SW480 (cell line): Measurements from ENCODE around the gene FNDC11.
A peak's percentile ranks its signal among the peaks of the same experiment; 100 is the strongest.

ENCODE experiments used
- DNase-seq: peaks from one replicate; pipeline ENCODE4 v3.0.0-alpha.2; 2016; ENCODE audit warnings: low spot score

The FNDC11 gene

DNA sequence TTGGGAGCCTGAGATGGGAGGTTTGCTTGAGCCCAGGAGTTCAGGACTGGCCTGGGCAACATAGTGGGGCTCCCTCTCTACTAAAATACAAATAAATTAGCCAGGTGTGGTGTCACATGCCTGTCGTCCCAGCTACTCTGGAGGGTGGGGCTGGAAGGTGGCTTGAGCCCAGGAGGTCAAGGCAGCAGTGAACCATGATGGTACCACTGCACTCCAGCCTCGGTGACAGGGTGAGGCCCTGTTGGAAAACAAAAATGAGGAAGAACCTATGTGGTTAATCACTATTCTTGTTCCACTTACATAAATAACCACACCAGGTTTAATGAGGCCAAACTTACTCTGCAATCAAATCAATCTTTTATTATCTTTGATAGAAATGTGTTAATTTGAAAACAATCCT lies 28.0 kb upstream of the FNDC11 start:
- no peak for DNase-seq

DNA sequence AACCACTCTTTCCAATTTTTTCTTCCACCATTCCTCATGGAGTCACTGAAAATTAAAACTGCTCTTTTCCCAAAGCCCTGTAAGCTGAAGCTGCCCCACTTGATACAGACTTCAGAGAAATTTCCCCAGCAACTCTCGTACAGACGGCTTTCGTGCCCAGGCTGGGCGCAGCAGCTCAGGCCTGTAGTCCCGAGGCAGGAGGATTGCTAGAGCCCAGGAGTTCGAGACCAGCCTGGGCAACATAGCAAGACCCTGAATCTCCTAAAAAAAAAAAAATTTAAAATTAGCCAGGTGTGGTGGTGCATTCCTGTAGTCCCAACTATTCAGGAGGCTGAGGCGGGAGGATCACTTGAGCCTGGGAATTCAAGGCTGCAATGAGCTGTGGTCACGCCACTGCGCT lies 26.8 kb upstream of the FNDC11 start:
- DNase-seq: no peak

DNA sequence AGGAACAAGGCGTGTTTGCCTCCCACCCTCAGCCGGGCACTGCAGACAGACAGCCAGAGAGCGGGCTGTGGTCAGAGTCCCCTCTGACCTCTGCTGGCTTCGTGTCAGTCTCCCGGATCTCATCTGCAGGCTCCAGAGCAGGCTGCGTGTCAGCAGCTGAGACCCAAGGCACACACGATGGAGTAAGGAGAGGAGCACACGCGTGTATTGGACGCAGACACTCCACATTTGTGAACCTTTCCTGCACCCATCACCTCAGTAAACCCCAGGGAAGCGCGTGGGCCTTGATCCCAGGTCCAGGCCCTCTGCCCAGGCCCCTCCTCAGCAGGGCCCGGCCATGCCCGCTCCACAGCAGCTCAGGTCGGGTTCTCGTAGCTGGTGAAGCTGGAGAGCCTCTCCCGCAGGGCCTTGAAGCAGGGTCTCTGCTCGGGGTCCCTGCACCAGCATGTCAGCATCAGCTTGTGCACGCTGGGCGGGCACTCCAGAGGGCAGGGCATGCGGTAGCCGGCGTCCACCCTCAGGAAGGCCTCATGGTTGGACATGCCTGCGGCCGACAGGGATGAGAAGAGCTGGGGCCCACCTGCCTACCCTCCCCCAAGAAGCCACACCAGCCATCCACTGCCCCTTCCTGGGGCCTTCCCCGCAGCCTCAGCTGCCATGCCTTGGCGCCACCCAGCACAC lies 24.6 kb upstream of the FNDC11 start:
- no peak for DNase-seq

DNA sequence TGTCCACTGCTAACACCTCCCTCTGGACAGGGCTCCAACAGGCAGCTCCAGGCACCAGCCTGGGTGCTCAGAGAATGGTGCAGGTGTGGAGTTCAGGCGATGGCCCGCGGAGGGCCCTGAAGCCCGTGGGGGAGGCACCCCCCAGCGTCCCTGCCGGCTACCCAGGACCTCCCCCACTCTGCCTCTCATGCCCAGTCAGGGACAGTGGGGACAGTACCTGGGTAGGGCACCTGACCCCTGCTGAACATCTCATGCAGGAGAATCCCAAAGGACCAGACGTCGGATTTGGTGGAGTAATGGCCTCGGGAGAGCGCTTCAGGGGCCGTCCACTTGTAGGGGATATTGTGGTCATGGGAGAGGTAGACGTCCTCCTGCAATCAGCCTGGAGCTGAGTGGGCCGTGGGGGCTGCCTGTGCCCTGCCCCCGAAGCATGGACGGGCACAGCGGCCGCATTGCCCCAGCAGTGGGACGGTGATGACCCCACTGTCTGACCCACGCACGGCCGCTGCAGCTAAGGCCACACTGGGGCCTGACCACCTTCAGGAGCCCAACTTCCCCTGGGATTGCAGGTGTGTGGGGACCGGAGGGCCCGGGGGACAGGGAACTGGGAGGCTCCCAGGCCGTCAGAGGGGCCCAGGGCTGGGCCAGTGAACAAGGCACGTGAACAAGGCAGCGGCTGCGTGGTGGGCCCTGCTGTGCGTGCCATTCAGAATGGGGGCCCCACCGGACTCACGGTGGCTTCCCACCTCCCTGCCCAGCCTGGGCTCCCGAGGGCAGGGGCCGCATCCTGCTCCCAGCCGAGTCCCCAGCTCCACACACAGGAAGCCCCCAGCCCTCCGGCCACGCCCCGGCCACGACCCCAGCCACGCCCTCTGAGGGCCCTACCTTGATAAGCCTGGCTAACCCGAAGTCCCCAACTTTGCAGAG lies 23.8 kb upstream of the FNDC11 start:
- no peak for DNase-seq

DNA sequence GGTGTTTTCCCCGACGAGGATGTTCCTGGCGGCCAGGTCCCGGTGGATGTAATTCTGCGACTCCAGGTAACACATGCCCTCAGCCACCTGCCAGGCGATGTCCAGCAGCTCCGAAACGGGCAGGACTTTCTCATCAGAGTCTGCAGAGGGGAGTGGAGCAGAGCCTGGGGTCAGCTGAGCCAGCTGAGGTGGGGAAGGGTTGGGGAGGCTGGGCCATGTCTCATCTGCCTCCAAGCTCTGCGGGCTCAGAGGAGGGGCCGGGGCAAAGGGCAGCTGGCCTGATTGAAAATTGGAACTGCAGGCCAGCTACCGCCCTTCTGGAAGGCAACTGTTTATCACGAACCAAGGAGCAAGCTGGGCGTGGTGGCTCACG lies 23.2 kb upstream of the FNDC11 start:
- no peak for DNase-seq

DNA sequence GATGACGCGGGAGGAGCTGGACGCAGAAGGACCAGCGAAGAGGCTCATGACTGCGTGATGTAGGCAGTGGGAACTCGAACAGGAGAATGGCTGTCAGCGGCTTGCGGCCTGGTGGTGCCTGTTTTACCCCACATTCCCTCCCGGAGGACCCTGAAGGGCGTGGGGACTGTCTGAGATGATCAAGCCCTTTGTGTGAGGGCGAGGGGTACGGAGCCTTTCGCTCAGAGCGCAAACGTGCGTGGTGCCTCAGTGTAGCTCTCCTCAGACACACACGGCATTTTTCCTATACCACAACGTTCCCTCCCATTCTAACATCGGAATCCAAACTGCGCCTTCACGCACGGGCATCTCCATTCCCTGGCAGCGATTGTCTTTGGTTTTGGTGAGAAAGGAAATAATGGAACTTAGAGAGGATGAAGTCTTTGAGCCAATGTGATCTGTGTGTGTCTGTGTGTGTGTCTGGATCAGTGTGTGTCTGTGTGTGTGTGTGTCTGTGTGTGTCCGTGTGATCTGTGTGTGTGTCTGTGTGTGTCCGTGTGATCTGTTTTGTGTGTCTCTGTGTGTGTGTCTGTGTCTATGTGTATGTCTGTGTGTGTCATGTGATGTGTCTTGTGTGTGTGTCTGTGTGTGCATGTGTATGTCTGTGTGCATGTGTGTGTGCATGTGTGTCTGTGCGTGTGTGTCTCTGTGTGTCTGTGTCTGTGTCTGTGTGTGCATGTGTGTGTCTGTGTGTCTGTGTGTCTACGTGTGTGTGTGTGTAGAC lies 22.1 kb upstream of the FNDC11 start:
- no peak for DNase-seq

DNA sequence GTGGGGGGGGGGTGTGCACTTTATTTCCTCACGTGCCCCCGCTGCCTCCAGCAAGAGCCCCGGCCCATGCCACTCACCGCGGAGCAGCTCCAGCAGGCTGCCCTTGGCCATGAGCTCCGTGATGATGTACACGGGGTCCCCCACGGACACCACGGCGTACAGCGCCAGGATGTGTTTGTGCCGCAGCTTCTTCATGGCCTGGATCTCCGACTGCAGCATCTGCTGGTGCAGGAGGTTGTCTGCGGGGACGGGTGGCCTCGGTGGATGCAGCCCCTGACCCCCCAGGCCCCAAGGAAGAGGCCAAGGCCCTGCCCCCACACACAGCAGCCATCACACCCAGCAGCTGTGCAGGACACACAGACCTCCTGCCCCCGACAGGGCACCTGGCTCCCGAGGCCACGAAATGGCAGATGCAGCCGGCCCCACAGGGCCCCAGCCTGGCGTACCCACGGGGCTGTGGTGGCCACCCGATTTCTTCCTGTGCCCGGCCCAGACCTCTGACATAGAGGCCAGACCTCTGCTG lies 21.4 kb upstream of the FNDC11 start:
- no peak for DNase-seq

DNA sequence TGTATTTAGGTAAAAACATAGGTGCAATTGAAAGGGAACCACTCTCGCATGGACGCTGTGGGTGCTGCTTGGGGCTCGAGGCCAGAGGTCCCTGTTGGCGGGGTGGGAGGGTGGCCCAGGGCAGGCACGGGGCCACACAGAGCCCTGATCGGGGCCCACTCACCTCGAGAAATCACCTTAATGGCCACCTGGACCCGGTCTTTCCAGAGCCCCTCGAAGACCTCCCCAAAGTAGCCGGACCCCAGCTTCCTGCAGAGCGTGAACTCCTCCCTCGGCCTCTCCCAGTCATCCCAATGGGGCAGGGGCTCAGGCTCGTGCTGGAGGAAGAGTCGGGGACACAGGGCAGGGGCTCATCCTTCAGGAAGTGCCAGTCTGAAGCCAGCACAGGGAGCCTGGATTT lies 20.6 kb upstream of the FNDC11 start:
- no peak for DNase-seq

DNA sequence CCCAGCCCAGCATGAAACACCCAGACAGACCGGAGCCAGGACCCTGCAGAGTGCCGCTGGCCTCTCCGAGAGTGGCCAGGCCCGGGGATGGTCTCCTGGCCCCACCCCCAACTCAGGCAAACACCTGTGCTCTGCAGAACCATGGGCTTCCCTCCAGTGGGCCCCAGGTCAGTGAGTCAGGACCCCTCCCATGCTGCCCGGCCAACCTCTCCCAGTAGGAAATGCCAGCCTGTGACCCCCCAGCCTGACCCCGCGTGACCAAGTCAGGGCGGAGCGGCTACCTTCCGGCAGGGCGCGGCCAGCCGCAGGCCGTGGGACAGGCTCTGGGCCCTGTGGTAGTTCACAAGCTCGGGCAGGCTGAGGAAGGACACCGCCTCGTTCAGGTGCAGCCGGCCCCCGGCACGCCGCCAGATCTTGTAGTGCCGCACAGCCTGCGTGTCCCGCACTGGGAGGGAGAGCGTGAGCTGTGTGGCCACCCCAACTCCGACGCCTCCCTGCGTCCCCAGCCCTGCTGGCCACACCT lies 20.0 kb upstream of the FNDC11 start:
- DNase-seq: peak; percentile 88

DNA sequence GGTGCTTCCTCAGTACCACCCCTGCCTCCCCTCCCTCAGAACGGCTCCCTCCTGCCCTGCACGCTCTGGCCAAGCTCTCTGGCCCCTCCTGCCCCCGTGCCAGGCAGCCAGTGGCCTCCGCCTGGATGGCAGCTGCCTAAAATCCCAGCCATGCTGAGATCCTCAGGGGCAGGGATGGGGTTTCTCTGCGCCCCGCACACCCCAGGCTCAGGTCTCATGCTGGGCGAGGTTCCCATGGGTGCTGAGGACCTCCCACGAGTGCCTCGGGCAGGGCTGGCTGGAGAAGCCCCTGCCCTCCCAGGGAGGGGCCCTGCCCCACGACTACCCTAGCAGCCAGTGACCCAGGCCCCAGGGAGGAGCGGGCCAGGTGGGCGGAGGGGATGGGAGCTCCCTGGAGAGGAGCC lies 19.5 kb upstream of the FNDC11 start:
- no peak for DNase-seq

DNA sequence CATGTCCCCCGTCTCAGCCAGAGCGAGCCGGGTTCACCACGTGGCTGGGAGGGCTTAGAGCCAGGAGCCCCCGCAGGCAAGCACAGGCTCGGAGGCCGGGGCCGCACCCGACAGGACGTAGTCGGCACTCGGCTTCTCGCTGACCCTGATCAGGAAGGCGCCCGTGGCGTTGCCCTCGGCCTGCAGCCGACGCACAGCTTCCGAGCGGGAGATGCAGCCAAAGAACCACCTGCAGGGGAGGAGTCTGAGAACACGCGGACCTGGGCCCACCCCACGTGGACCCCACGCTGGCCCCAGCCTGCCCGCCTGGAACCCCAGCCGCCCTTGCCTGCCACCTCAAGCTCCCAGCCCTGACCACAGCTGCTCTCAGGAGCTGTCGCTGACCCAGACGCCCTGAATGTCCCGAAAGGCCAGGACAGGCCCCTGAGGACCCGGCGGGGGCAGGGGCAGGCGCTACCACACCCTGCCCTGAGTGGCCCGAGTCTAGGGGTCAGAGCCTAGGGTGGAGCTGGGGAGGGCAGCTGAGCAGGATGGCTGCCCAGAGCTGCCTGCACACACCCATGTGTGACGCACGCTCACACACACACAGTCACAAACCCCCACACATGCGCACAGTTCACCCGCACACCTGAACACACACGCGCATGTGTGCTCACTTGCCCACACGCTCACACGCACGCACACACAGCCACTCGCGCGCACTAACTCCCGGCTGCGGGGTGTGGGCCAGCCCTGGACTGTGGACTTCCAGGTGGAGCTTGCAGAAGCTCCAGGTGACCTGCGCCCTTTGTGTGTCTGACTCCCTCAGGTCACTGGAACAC lies 18.9 kb upstream of the FNDC11 start:
- peak; percentile 91 for DNase-seq

DNA sequence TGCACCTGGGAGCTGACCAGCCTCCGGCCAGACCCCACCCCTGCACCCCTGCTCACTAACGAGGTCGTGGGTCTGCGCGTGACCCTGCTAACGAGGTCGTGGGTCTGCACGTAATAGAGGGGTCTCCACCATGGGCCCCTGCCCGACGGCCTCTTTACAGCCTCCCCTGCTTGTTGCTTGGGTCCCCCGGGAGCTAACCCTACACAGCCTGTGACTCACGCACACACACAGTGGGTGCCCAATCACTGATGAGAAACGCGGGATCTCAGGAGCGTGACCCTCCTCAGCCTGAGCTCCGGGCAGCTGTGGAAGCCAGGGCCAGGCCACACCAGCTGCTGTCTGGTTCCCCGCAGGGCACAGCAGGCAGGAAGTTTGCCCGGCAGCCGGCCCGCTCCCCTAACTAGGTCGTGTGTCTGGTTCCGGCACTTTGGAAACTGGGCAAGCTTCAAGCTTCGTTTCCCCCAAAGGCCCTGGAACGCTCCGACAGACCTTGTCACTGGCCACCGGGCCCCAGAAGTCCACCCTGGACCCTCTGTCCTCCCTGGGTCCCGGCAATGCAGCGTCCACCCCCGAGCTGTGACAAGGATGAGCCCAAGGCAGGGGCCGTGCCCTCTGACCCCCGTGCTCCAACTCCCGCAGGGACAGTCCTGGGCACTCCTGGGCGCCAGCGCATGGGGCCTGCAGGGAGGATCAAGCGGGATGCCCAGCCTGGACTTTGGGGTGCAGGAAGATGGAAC lies 17.6 kb upstream of the FNDC11 start:
- peak; percentile 75 for DNase-seq

DNA sequence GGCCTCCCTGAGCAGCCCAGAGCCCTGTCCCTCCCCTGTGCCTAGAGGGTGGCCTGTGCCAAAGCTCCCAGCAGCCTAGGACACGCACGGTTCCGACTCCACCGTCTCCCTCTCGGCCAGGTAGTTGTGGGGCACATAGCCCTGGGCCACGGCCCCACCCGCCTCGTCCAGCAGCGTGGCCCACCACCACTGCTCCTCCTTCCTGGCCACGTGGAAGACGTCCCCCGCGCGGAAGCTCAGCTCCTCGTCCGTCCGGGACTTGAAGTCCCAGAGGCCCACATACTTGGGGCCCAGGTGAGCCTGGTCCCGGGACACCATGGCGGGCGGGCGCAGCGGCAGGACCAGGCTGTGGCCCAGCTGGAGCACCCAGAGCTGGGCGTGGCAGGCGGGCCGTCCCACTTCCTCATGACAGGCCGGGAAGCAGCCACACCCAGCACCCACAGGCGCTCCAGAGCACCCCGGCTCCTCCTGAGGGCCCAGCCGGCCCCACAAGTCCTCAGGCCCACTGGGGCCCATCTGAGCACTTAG lies 16.9 kb upstream of the FNDC11 start, which contains the start of gene PTK6:
Gene PTK6, minus strand, starts transcription at position 380 of the 528 bp plus-strand sequence. Its CDS starts 62 bp downstream, at position 318.
- peak; percentile 92 for DNase-seq

DNA sequence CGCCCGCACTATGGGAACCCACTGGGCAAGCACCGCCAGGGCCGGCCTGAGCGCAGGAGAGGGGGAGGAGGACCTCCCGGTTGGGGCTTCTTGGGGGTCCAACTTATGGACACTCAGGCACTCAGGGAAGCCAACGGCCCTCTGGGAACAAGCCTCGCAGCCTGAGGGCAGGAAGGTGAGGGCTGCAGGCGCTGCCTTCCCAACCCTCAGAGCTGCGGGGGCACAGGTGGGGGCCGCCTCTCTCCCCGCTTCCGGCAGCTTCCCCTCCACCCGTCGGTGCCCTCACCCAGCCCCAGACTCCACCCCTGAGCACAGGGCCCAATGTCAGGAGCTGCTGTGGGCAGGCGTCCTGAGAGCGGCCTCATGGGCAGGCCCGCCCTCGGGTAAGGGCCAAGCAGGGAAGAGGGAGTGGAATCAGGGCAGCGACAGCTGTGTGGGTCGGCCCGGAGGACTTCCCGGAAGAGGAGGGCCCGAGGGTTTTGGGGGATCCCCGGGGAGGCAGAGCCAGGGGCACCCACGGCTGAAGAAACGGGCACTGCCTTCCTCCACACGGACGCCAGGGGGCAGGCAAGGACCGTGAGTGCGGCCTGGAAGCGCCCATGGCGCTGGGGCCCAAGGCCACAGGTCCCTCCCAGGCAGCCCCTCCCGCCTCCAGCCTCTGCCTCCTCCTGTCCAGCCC lies 16.3 kb upstream of the FNDC11 start:
- DNase-seq: peak; percentile 100

DNA sequence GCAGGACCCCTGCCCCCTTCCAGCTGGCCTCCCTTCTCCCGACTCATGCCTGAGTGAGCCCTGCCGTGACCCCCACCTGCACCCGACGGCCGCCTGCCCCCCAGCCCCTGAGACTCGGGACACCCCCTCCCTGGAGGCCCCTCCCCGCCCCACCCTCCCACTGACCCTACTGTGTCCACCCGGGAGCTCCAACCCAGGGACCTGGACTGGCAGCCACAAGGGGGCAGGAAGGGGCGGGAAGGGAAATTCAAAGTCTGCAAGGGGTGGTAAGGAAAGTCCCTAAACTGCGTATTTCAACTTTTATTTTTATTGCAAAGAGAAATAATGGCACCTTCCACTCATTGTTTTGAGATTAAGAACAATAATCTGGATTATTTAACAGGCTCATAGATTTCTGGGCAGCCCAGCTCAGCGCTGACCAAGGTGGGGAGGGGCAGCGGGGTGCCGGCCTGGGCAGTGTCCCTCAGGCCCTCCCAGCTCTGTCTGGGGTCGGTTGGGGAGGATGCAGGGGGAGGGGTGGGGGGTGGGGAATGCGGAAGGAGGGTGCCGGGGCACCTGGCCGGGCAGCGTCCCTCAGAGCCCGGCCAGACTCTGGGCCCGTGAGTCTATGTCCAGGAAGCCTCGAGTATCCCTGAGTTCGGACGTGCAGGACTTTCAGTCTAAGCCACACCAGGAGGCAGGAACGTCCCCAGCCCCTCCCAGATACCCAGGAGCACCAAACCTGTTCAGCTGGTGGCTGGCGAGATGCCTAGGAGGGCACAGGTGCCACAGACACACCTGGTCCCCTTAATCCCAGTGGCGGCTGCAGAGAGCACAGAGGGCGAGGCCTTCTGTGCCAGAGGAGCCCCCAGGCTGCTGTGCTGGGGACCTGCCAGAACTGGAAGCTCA lies 15.5 kb upstream of the FNDC11 start:
- DNase-seq: peak; percentile 55

DNA sequence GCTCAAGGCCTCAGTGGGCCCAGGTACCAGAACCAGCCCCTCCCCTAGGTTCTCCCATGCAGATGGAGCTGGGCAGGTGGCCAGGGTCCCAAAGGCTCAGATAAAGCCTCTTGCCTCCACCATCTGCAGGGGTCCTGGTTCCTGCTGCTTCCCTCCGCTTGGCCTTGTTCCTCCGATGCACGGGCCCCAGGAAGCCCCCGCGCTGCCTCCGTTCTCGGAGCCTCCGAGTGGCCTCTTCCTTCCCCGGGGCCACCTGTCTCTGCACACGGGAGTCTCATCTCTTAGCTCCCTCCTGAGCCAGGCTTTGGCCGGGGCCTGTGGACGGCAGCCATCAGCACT lies 14.9 kb upstream of the FNDC11 start:
- DNase-seq: no peak

DNA sequence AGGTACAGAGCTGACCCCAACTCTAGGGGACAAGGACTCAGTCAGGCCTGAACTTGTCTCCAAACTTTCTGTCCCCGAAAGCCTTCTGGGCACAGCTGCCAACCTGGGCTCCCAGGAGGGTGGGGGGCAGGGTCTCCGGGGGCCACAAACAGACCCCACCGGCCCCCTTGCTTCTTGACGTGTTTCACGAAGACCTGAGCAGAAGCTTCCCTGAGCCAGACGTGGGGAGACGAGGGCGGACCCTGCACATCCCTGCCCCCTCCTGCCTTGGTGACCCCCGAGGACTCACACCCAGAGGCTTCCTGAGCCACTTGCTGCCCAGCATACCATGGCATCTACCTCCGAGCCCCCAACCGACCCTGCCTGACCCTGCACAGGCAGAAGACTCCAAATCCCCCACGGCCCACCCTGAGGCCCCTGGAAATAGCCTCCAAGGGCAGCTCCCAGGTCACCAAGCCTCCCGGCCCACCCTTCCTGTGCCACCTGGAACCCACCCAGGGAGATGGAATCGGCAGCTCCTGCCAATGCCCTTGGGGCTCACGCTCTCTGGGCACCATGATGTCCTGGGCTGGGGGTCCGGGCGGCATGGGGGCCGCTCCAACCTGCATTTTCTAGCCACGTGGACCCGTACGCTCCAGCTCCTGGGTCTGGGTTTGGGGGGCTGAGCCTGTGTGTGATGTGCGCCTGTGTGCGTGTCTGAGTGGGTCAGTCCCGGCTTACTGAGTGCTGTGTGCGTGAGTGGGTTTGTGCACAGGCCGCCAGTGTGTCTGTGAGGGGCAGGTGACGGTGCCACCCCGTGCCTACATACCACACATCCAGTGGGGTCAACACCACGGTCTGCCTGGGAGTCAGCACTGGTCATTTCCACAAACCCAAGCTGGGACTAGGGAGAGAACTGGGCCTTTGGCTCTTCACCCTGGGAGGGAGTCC lies 14.3 kb upstream of the FNDC11 start:
- no peak for DNase-seq
